ENCODE data around the gene WDR41.

The WDR41 gene

GRCh38 chr5:77418601-77419581 lies 73.2 kb downstream of the WDR41 start:
- no peak overlapping the region for H4K8ac ChIP-seq (ENCODE audit: low read depth, low read length)
- H3K4ac ChIP-seq (ENCODE audit: low read length) = no peak overlapping the region
- H2BK15ac ChIP-seq (ENCODE audit: low read length) = no peak overlapping the region
- H3K14ac ChIP-seq (ENCODE audit: low read length) = no peak overlapping the region
- H4K91ac ChIP-seq (ENCODE audit: low read depth, low read length, poor library complexity) = no peak overlapping the region
- H3K23ac ChIP-seq (ENCODE audit: low read depth, low read length, poor library complexity) = no peak overlapping the region
- H2AK5ac ChIP-seq (ENCODE audit: low read depth, low read length) = no peak overlapping the region
- no CpG with 5 or more reads among the region's 13 CpGs for WGBS, 2 donors (ENCODE audit: extremely low coverage in 2 of 2, insufficient read length in 2 of 2, insufficient replicate concordance in 1 of 2)
- no peaks in the 10 kb centered on the region for H3K79me1 ChIP-seq (ENCODE audit: low read depth, low read length)
- H3K4me3 ChIP-seq (ENCODE audit: low read length in 2 of 2) = peak overlapping the region in 1 of 2 donors; percentile 15
- no peaks in the 10 kb centered on the region for H3K27me3 ChIP-seq (ENCODE audit: control insufficient read depth in 3 of 3, insufficient read depth in 3 of 3, low read depth in 1 of 3, low read length in 3 of 3)
- no peaks in the 10 kb centered on the region for H3K9me3 ChIP-seq (replicated peaks in 1 of 2; ENCODE audit: control insufficient read depth in 2 of 2, insufficient read depth in 1 of 2, low read depth in 1 of 2, low read length in 2 of 2)
- H3K36me3 ChIP-seq (replicated peaks in 1 of 2; ENCODE audit: control insufficient read depth in 2 of 2, insufficient read depth in 2 of 2, low read length in 2 of 2) = no peaks in the 10 kb centered on the region
- H3K9ac ChIP-seq (ENCODE audit: low read depth, low read length, poor library complexity) = no peak overlapping the region
- H3K4me1 ChIP-seq (ENCODE audit: control insufficient read depth in 2 of 2, insufficient read depth in 1 of 2, low read depth in 1 of 2, low read length in 2 of 2) = no peaks in the 10 kb centered on the region
- no peak overlapping the region for H3K18ac ChIP-seq (ENCODE audit: low read length)
- H2BK120ac ChIP-seq (ENCODE audit: low read depth, low read length) = no peak overlapping the region
- H3K4me2 ChIP-seq (ENCODE audit: insufficient read depth, low read length, poor library complexity, severe bottlenecking) = no peak overlapping the region
- no peak overlapping the region for H2AFZ ChIP-seq (ENCODE audit: low read length)
- DNase-seq (ENCODE audit: low spot score) = no peak
- no peak overlapping the region for H2BK12ac ChIP-seq (ENCODE audit: low read length)
- H2BK5ac ChIP-seq (ENCODE audit: low read length) = no peak overlapping the region
- H3K27ac ChIP-seq (replicated peaks; ENCODE audit: low read length) = no peak overlapping the region

DNA sequence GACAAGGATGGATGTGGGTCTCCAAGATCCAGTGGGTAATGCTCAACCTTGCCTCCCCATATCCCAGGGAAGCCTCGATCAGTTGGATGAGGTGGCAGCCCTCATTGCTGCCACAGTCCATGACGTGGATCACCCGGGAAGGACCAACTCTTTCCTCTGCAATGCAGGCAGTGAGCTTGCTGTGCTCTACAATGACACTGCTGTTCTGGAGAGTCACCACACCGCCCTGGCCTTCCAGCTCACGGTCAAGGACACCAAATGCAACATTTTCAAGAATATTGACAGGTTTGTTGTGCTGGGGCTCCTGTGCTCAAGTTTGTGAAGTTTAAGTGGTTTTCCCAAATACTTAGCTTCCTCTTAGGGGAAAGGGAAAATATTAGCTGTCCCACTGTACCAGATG lies 74.0 kb downstream of the WDR41 start:
- Histone ChIP-seq H2AK5ac (ENCODE audit: low read depth, low read length) (no peak overlapping the region), H3K4me3 (ENCODE audit: low read length in 2 of 2) (peak overlapping the region in 1 of 2 donors; percentile 2), H3K27ac (replicated peaks; ENCODE audit: low read length) (no peak overlapping the region), H2BK12ac (ENCODE audit: low read length) (no peak overlapping the region), H3K23ac (ENCODE audit: low read depth, low read length, poor library complexity) (peak overlapping the region; percentile 27), H2BK5ac (ENCODE audit: low read length) (peak overlapping the region; percentile 35), H3K79me1 (ENCODE audit: low read depth, low read length) (no peaks in the 10 kb centered on the region), H2BK15ac (ENCODE audit: low read length) (no peak overlapping the region), H3K9me3 (replicated peaks in 1 of 2; ENCODE audit: control insufficient read depth in 2 of 2, insufficient read depth in 1 of 2, low read depth in 1 of 2, low read length in 2 of 2) (no peaks in the 10 kb centered on the region), H3K9ac (ENCODE audit: low read depth, low read length, poor library complexity) (no peak overlapping the region), H3K14ac (ENCODE audit: low read length) (no peak overlapping the region), H2AFZ (ENCODE audit: low read length) (no peak overlapping the region), H3K18ac (ENCODE audit: low read length) (peak overlapping the region; percentile 17), H3K4ac (ENCODE audit: low read length) (no peak overlapping the region), H3K4me1 (ENCODE audit: control insufficient read depth in 2 of 2, insufficient read depth in 1 of 2, low read depth in 1 of 2, low read length in 2 of 2) (no peaks in the 10 kb centered on the region), H3K27me3 (ENCODE audit: control insufficient read depth in 3 of 3, insufficient read depth in 3 of 3, low read depth in 1 of 3, low read length in 3 of 3) (no peaks in the 10 kb centered on the region), H3K4me2 (ENCODE audit: insufficient read depth, low read length, poor library complexity, severe bottlenecking) (no peak overlapping the region), H3K36me3 (replicated peaks in 1 of 2; ENCODE audit: control insufficient read depth in 2 of 2, insufficient read depth in 2 of 2, low read length in 2 of 2) (no peaks in the 10 kb centered on the region), H4K91ac (ENCODE audit: low read depth, low read length, poor library complexity) (no peak overlapping the region), H4K8ac (ENCODE audit: low read depth, low read length) (peak overlapping the region; percentile 57), H2BK120ac (ENCODE audit: low read depth, low read length) (no peak overlapping the region)
- WGBS, 2 donors (ENCODE audit: extremely low coverage in 2 of 2, insufficient read length in 2 of 2, insufficient replicate concordance in 1 of 2) = no CpG with 5 or more reads among the region's 5 CpGs
- no peak for DNase-seq (ENCODE audit: low spot score)

GRCh38 chr5:77413049-77413448 lies 79.1 kb downstream of the WDR41 start:
- no peak overlapping the region for H4K91ac ChIP-seq (ENCODE audit: low read depth, low read length, poor library complexity)
- H3K79me1 ChIP-seq (ENCODE audit: low read depth, low read length) = no peaks in the 10 kb centered on the region
- no peak overlapping the region for H2BK120ac ChIP-seq (ENCODE audit: low read depth, low read length)
- no peak overlapping the region for H3K18ac ChIP-seq (ENCODE audit: low read length)
- no peak overlapping the region for H3K4ac ChIP-seq (ENCODE audit: low read length)
- H3K4me2 ChIP-seq (ENCODE audit: insufficient read depth, low read length, poor library complexity, severe bottlenecking) = no peak overlapping the region
- no peak overlapping the region for H4K8ac ChIP-seq (ENCODE audit: low read depth, low read length)
- no peak overlapping the region for H3K9ac ChIP-seq (ENCODE audit: low read depth, low read length, poor library complexity)
- H3K4me1 ChIP-seq (ENCODE audit: control insufficient read depth in 2 of 2, insufficient read depth in 1 of 2, low read depth in 1 of 2, low read length in 2 of 2) = no peaks in the 10 kb centered on the region
- H2BK5ac ChIP-seq (ENCODE audit: low read length) = no peak overlapping the region
- H3K14ac ChIP-seq (ENCODE audit: low read length) = no peak overlapping the region
- no peak overlapping the region for H3K4me3 ChIP-seq (ENCODE audit: low read length in 2 of 2)
- no peak for DNase-seq (ENCODE audit: low spot score)
- no peaks in the 10 kb centered on the region for H3K27me3 ChIP-seq (ENCODE audit: control insufficient read depth in 3 of 3, insufficient read depth in 3 of 3, low read depth in 1 of 3, low read length in 3 of 3)
- H2BK15ac ChIP-seq (ENCODE audit: low read length) = no peak overlapping the region
- no peak overlapping the region for H3K27ac ChIP-seq (replicated peaks; ENCODE audit: low read length)
- no CpG with 5 or more reads among the region's 7 CpGs for WGBS, 2 donors (ENCODE audit: extremely low coverage in 2 of 2, insufficient read length in 2 of 2, insufficient replicate concordance in 1 of 2)
- no peak overlapping the region for H2AFZ ChIP-seq (ENCODE audit: low read length)
- no peak overlapping the region for H2AK5ac ChIP-seq (ENCODE audit: low read depth, low read length)
- no peak overlapping the region for H2BK12ac ChIP-seq (ENCODE audit: low read length)
- H3K23ac ChIP-seq (ENCODE audit: low read depth, low read length, poor library complexity) = no peak overlapping the region
- no peaks in the 10 kb centered on the region for H3K9me3 ChIP-seq (replicated peaks in 1 of 2; ENCODE audit: control insufficient read depth in 2 of 2, insufficient read depth in 1 of 2, low read depth in 1 of 2, low read length in 2 of 2)
- H3K36me3 ChIP-seq (replicated peaks in 1 of 2; ENCODE audit: control insufficient read depth in 2 of 2, insufficient read depth in 2 of 2, low read length in 2 of 2) = no peaks in the 10 kb centered on the region

- no peak overlapping the region for H3K4me3 ChIP-seq (ENCODE audit: low read length in 2 of 2)
- H3K36me3 ChIP-seq (replicated peaks in 1 of 2; ENCODE audit: control insufficient read depth in 2 of 2, insufficient read depth in 2 of 2, low read length in 2 of 2) = no peaks in the 10 kb centered on the region
- no peak overlapping the region for H4K91ac ChIP-seq (ENCODE audit: low read depth, low read length, poor library complexity)
- H2BK15ac ChIP-seq (ENCODE audit: low read length) = no peak overlapping the region
- WGBS, 2 donors (ENCODE audit: extremely low coverage in 2 of 2, insufficient read length in 2 of 2, insufficient replicate concordance in 1 of 2) = no CpG with 5 or more reads among the region's 10 CpGs
- H3K23ac ChIP-seq (ENCODE audit: low read depth, low read length, poor library complexity) = no peak overlapping the region
- no peak overlapping the region for H3K27ac ChIP-seq (replicated peaks; ENCODE audit: low read length)
- H2AK5ac ChIP-seq (ENCODE audit: low read depth, low read length) = no peak overlapping the region
- no peak overlapping the region for H2BK120ac ChIP-seq (ENCODE audit: low read depth, low read length)
- no peak for DNase-seq (ENCODE audit: low spot score)
- no peaks in the 10 kb centered on the region for H3K9me3 ChIP-seq (replicated peaks in 1 of 2; ENCODE audit: control insufficient read depth in 2 of 2, insufficient read depth in 1 of 2, low read depth in 1 of 2, low read length in 2 of 2)
- no peak overlapping the region for H3K4ac ChIP-seq (ENCODE audit: low read length)
- H3K18ac ChIP-seq (ENCODE audit: low read length) = no peak overlapping the region
- no peaks in the 10 kb centered on the region for H3K79me1 ChIP-seq (ENCODE audit: low read depth, low read length)
- no peak overlapping the region for H4K8ac ChIP-seq (ENCODE audit: low read depth, low read length)
- no peaks in the 10 kb centered on the region for H3K27me3 ChIP-seq (ENCODE audit: control insufficient read depth in 3 of 3, insufficient read depth in 3 of 3, low read depth in 1 of 3, low read length in 3 of 3)
- no peak overlapping the region for H3K4me2 ChIP-seq (ENCODE audit: insufficient read depth, low read length, poor library complexity, severe bottlenecking)
- H3K14ac ChIP-seq (ENCODE audit: low read length) = peak overlapping the region; percentile 67
- no peak overlapping the region for H2BK12ac ChIP-seq (ENCODE audit: low read length)
- H3K9ac ChIP-seq (ENCODE audit: low read depth, low read length, poor library complexity) = peak overlapping the region; percentile 33
- no peak overlapping the region for H2AFZ ChIP-seq (ENCODE audit: low read length)
- no peaks in the 10 kb centered on the region for H3K4me1 ChIP-seq (ENCODE audit: control insufficient read depth in 2 of 2, insufficient read depth in 1 of 2, low read depth in 1 of 2, low read length in 2 of 2)
- no peak overlapping the region for H2BK5ac ChIP-seq (ENCODE audit: low read length)
These were observed 82.1 kb downstream of the WDR41 start for GRCh38 chr5:77409870-77410621.
